Activated T-cell treated with anti-CD3 and anti-CD28 coated beads, Interleukin-2, amount 50 U/mL, for 1 hour (primary cell): Measurements from ENCODE around the gene LRRFIP1.

Experiments used
- DNase-seq: peaks from one replicate; pipeline ENCODE4 v3.0.0-alpha.2; 2020

Gene LRRFIP1

DNA sequence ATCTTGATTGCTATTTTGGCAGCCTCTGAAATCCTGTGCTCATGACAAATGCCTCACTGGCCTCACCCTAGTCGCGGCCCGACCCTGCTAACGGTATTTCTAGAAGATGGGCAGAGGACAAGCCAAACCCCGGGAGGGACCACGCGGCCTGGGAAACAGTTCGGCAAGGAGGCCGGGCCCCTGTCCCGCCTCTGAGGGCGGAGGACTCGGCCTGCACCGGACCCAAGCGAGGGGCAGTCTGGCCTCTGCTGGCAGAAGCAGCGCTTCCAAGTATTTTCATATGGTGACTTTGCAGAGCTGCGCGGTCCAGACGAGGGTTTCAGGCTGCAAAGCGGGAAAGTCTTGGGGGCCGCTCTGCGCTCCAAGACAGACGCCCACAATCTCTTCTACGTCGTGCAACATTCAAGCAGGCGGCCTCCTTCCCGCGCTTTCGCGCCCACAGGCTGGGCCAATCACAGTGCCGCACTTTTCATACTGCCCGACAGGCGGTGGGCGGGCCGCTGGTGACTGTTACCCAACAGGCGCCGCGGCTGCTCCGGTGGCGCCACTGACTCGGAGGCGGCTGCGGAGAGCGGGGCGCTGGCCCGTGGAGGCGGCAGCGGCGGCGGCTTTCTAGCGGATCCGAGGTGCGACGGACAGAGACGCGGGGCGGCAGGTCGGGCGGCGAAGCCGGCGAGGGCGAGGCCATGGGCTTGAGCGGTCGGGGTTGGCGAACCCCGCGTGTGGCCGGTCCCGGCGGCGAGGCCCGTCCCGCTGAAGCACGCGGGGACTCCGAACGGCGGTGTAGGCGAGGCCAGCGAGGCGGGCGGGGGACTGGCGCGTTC, 171.1 kb downstream of the LRRFIP1 start, which contains the start of gene RBM44:
Gene RBM44 (plus strand): TSS at position 544 of the 824 bp plus-strand sequence. CDS start 14,831 bp downstream, outside the sequence.
- DNase-seq: no peak

DNA sequence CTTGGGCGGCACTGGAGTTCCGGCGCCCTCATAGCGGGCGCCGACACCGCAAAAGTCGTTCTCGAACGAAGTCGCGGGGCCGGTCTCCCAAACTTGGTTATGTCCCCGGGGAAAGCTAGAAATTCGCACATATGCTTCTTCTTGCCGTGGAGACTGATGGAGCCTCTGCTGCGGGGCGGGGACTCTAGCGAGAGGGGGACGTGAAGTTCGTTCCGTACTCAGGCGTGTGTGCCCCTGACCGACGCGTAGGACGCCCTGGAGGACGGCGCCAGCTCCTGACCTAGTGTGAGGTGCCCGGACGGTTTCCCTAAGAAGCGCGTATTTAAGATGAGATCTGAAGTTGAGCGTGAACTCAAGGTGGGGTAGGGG, 171.7 kb downstream of the LRRFIP1 start:
- no peak for DNase-seq

DNA sequence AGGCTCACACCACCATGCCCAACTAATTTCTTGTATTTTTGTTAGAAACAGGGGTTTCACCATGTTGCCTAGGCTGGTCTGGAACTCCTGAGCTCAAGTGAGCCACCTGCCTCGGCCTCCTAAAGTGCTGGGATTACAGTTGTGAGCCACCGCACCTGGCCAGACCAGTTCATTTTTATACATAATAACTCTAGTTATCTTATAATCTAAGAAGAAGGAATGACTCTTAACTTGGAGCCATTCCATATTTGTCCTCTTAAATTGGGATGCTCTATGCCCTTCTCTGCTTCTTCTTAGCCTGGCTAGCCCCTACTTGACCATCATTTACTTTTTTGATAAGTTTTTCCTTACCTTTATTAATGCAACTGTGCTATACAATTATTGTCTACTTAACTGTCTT, 174.1 kb downstream of the LRRFIP1 start:
- DNase-seq: no peak

DNA sequence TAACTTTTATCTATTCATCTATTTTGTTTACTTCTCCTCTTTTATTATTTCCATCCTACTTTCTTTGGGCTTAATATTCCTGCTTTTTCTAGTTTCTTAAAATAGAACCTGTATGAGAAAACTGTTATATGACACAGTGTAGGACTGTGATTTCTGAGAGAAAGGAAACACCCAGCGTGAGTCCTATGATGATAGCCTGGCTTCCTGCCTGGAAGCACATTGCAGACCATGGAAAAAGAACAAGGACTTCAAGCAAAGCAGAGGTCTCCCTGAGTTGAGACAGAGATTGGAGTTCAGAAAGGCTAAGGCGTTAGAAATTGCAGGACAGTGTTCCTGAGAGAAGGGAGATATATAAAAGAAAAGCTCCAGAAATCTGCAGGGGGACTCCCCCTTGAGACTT, 178.9 kb downstream of the LRRFIP1 start:
- DNase-seq: no peak

DNA sequence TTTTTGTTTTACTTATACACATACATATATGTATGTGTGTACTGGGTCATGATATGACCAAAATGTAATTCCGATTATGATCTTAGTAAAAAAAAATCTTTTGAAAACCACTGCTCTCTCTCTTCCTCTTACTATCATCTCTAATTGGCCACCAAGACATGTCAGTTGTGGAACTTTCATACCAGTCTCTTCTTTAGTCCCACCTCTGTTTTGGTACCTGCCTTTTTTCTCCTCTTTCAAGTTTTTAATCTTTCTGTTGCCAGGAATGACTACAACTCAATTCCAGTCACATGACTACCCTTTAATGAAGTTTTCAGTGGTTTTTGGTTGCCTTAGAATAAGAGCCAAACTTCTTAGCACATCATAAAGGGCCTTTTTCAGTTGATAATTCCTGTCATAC, 188.2 kb downstream of the LRRFIP1 start:
- DNase-seq: no peak

DNA sequence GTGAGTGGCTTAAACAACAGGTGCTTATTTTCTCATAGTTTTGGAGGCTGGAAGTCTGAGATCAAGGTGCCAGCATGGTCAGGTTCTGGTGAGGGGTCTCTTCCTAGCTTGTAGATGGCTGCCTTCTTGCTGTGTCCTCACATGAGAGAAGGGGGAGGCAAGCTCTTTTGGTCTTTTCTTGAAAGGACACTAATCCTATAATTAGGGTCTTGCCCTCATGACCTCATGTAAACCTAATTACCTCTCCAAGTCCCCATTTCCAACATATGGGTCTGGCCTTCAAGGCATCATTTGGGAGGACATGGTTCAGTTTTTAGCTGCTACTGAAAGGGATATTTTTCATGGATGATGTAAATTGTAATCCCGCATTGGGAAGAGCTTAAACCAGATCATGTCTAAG, 189.1 kb downstream of the LRRFIP1 start:
- no peak for DNase-seq

DNA sequence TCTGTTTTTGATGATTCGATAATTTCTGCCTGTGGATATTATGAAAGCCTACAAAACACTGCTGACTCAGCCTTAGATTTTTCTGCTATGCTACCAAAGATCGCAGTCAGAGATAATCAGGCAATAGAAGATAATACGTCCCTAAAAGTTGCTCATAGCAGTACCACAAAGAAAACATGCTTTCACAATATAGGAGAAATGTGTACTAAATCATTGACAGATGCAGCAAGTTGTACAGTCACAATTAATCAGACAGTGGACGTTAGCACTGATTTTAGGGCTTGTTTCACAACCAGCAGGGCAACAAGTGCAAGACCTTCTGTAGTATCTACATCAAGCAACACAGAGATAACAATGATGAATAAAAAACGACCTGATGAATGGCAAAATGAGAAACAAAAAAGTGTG, 190.7 kb downstream of the LRRFIP1 start:
- DNase-seq: no peak

DNA sequence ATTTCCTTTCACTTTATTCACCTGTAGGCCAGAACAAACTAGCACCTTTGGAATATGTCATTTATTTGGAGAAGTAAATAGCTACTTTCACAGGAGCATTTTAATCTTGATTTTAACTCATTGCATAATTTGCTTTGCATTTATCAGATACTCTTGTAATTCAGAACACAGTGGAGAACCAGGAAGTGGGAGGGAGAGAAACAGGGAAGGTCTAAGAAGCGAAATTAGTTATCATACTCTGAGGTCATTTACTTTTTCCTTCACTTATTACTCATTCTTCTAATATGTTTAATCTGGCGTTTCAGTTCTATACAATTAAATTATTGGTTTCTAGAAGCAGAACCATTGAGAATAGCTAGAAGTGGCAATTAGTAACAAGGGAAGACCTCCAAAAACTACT, 191.8 kb downstream of the LRRFIP1 start:
- no peak for DNase-seq

DNA sequence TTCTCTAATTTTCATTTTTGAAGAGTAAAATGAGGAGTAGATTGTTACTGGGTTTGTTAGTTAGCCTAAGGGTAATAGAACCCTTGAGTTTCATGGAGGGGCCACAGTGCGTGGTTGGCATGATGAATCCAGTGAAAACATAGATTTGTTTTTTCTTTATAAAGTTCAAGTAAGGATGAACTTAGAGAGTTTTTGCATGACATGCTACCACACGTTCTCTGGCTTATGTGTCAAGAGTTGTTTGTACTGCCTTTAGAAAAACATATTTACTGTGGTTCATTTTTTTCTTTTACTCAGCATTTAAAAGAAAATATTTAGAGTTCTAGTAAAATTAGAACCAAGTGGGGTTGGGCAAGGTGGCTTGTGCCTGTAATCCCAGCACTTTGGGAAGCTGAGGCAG, 193.0 kb downstream of the LRRFIP1 start:
- DNase-seq: no peak

DNA sequence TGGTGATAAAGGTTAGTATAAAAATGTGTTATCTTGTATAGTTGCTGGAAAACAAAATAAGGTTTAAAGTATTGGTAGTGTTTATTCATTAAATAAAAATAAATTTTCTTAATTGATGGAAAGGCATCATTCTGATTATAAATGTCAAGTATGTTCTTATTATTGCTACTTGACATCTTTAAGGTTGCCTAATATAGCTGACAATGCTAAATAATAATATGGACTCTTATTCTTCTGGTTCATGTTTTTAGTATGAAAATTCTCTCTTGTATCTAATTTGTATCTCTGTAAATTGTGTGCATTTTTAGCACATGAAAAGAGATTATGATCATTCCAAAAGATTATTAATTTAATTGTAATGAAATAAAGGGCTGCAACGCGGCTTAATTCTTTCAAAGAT, 196.2 kb downstream of the LRRFIP1 start:
- DNase-seq: no peak

DNA sequence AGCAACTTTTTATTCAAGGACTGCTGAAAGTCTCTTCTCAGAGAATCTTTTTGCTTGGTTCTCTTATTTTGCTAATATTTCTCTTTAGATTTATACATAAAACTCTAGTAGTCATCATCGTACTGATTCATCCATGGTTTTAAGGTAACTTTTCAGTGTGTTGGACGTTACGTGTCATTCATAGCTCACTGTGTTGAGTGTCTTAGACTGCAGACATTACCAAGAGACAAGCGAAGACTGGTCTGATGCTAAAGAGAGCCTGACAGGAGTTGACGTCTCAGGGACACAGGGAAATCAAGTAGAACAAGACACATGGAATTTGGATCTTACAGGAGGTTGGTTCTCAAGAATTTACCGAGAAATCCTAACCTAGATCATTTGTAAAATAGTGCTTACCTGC, 196.7 kb downstream of the LRRFIP1 start:
- no peak for DNase-seq

DNA sequence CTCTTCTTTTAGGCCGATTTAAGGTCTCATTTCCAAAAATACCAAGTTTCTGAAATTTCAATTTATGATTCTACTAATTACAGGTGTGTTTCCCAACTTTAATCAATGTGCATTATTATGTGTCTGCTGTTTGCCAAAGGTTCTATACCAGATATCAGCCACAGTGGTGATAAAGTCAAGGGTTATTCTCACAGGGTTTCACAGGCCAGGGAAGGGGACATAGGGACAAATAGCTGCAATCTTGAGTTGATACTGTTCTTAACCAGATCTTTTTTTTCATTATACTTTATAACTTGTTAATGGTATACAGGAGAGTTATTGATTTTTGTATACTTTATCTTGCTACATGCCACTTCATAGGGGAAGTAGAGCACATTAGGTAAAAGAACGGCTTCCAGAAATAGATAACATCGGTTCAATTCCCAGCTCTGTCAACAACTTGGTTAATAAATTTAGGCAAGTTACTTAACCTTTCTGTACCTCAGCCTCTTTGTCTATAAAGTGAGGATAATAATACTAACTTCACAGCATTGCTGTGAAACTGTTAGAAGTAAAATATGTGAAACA, 200.1 kb downstream of the LRRFIP1 start:
- DNase-seq: no peak
